Activated T-cell treated with anti-CD3 and anti-CD28 coated beads, Interleukin-2, amount 50 U/mL, for 1 hour (primary cell): ENCODE measurements around the gene CERT1.
"Not testable (repeated sequence)": the region's sequence is repeated elsewhere in the genome, so short reads cannot be mapped to it uniquely, and the experiment has no call there.

Source experiments
- DNase-seq: peaks from one replicate; pipeline ENCODE4 v3.0.0-alpha.2; 2020

CERT1 gene

DNA sequence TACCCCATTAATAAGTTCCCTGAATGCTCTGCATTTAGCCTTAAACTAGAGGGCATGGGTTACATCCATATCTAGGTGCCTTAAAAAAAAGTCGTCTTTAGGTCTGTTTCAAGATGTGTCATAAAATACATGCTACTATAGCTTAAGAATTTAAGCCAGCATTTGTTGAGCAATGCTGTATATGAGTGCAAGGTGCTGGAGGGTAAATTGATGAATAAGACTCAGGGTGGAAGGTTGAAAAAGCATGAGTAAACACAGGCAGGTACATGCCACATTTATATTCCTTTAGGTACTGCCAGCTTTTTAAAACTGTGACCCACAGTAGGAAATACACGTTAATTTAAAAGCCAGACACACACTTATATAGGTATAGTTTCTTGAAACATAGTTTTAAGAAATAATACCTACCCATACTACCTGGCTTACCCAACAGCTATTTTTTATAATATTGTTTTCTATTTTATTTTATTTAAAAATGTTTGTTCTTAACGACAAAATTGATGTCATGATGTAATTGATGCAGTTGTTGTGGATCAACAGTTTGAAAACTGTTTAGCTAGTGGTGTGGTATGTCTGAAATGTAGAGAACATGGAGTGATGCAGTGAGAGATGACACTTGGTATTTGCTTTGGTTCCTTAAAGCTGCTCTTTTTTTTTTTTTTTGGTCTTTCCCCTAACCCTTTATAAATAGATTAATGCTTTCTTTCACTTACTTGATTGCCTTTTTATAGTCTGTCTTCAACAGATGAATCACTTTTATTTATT, 170.5 kb downstream of the CERT1 start:
- DNase-seq, result no peak

DNA sequence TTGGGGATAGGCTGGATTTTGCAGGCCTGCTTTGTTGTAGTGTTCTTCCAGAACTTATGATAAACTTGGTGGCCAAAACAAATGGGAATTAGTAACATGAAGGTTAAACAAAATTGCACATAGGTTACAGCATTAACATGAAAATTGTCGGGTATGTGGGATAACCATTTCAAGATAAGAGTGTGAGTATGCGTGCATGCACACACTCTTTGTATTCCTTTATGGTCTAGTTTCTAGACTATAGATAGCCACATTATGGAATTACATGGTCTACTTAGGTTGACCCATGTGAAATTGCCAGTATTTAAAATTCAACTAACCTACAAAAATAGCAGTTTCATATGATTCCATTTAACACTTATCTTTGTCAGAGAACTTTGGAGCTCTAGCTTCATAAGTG, 173.0 kb downstream of the CERT1 start:
- DNase-seq, result no peak

GRCh38 chr5:75337366-75338021, 173.9 kb downstream of the CERT1 start:
- peak; percentile 48 for DNase-seq

GRCh38 chr5:75336615-75337336, 174.7 kb downstream of the CERT1 start, which contains the start of gene HMGCR:
Gene HMGCR (plus strand): TSS chr5:75337220. CDS start chr5:75342606, 5,386 bp downstream.
- peak; percentile 94 for DNase-seq

DNA sequence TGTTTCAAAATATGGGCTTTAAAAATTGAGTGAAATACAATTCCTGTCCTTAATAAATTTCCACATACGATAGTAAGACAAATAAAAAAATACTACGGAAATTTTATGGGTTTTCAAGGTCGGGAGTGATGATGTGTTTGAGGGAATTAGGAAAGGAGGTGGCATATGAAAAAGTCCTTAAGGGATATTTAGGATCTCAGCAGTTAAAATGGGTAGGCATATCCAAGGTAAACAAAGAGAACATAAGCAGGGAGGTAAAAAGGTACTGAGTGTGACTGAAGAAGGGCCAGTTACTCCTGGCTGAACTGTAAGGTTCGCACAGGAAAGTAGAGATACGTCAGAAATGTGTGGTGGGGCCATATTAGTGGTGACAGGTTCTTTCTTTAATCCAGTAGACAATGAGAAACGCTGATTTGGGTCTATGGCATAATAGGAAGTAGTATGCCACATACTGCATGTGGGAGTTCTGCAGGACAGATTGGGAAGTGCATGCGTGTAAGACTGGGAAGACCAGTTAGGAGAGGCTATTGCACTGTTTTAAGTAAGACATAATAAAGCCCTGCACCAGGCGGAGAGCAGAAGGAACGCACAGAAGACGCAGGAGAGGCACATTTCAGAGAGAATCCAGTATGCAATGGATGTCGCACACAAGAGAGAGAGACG, 175.3 kb downstream of the CERT1 start:
- DNase-seq, result no peak

DNA sequence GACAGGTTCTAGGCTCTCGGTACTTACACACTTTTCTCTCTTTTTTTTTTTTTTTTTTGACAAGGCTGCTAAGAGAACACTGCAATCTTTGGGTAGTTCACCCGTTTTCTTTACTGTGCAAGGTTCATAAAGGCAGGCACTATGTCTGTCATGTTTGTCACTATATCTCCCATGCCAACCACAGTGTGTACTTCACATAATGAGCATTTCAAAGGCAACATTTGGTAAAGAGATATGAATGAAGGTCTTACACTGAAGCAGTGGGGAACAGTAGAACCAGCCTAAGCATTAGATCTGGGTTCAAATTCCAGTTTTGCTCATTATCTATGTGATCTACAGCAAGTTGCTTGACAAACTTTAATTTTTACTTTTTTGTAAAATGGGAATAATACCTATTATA, 175.9 kb downstream of the CERT1 start:
- DNase-seq, result no peak

- not testable (repeated sequence) for DNase-seq
These were observed 177.0 kb downstream of the CERT1 start for GRCh38 chr5:75334413-75334812.

- not testable (repeated sequence) for DNase-seq
These were observed 177.7 kb downstream of the CERT1 start for GRCh38 chr5:75333759-75334158.

GRCh38 chr5:75331095-75332090, 180.0 kb downstream of the CERT1 start:
- DNase-seq, result no peak

- DNase-seq, result no peak
These were observed 181.0 kb downstream of the CERT1 start for GRCh38 chr5:75330404-75330803.
